Measurements from ENCODE around the gene HIPK1.

GRCh38 chr1:114023377-114023776, 94.3 kb downstream of the HIPK1 start:
- TF ChIP-seq CTCF (IDR thresholded peaks at IDR 0.05) (no peak), POLR2AphosphoS5 (IDR thresholded peaks at IDR 0.05; ENCODE audit: insufficient read depth in 1 of 2, low read depth in 1 of 2) (no peak), POLR2A (IDR thresholded peaks at IDR 0.05) (no peak)

All from vagina (tissue), 2 donors.